H1 (cell line): ENCODE measurements around the gene KCND3. TPM values are rescaled to one million over a fixed set of nuclear protein-coding genes. Genes with fewer than 3 reads are reported as not detected.

Source experiments
- CTCF ChIA-PET: fragments of 300-600 bp; sonication (Branson Sonifier 250); formaldehyde crosslinking; loops from one replicate; lab custom pipeline; 2021; ENCODE audit not compliant: partially characterized antibody; lab: Charles Lee
- POLR2A ChIA-PET: fragments of 300-600 bp; sonication (Branson Sonifier 250); formaldehyde crosslinking; loops from one replicate; lab custom pipeline; 2021; ENCODE audit warnings: inconsistent platforms; ENCODE audit not compliant: partially characterized antibody; lab: Charles Lee
- DNase-seq, 2 experiments: peaks; one replicate each; pipeline versions ENCODE4 v3.0.0 to v3.0.0-alpha.2; 2010 to 2022; ENCODE audit warnings: low spot score in 2 of 2, low read depth in 1 of 2, mixed read lengths in 1 of 2
- FAIRE-seq: peaks from 2 replicates; lab custom pipeline; 2011; peaks lifted over from hg19 to GRCh38; lab: Jason Lieb, UNC
- H2AFZ ChIP-seq: 2 replicates; pipeline ENCODE4 v1.8.1; 2012; ENCODE audit warnings: low read length, inconsistent platforms
- H2AK5ac ChIP-seq: 2 replicates; pipeline ENCODE4 v1.6.1; 2013; ENCODE audit warnings: low read depth, low read length
- H2BK120ac ChIP-seq: replicated peaks from 2 replicates; pipeline ENCODE3; 2013; ENCODE audit warnings: low read depth, low read length, inconsistent platforms
- H2BK12ac ChIP-seq: 2 replicates; pipeline ENCODE4 v1.6.1; 2013; ENCODE audit warnings: low read depth, low read length
- H2BK15ac ChIP-seq: 2 replicates; pipeline ENCODE4 v1.6.1; 2013; ENCODE audit warnings: low read length
- H2BK20ac ChIP-seq: 2 replicates; pipeline ENCODE4 v1.6.1; 2013; ENCODE audit warnings: low read length
- H2BK5ac ChIP-seq: 2 replicates; pipeline ENCODE4 v1.6.1; 2013; ENCODE audit warnings: low read depth, low read length
- H3K14ac ChIP-seq: 2 replicates; pipeline ENCODE4 v1.6.1; 2013; ENCODE audit warnings: inconsistent platforms; ENCODE audit not compliant: insufficient read length
- H3K18ac ChIP-seq: 2 replicates; pipeline ENCODE4 v1.6.1; 2013; ENCODE audit warnings: low read length; ENCODE audit errors: extremely low read depth
- H3K23ac ChIP-seq: 2 replicates; pipeline ENCODE4 v1.6.1; 2013; ENCODE audit warnings: inconsistent platforms; ENCODE audit not compliant: insufficient read length
- H3K23me2 ChIP-seq: 2 replicates; pipeline ENCODE4 v1.6.1; 2013; ENCODE audit warnings: low read depth, low read length
- H3K27ac ChIP-seq: 2 replicates; pipeline ENCODE4 v1.6.1; 2011; ENCODE audit warnings: low read depth, low read length, inconsistent platforms
- H3K27me3 ChIP-seq, 4 experiments: replicated peaks in 1 of 4; 1 replicate in 1 of 4; 2 replicates in 3 of 4; pipeline versions ENCODE4 v1.6.1 to v1.8.1; 2011 to 2013; ENCODE audit warnings: low read length in 3 of 4, mild to moderate bottlenecking in 3 of 4, inconsistent platforms in 2 of 4, mixed read lengths in 2 of 4, moderate library complexity in 1 of 4; ENCODE audit not compliant: control insufficient read depth in 3 of 4, insufficient read depth in 3 of 4; ENCODE audit errors: extremely low read depth in 1 of 4
- H3K36me3 ChIP-seq, 4 experiments: 2 replicates each; pipeline versions ENCODE4 v1.6.1 to v1.8.1; 2011 to 2013; ENCODE audit warnings: mild to moderate bottlenecking in 4 of 4, low read length in 3 of 4, moderate library complexity in 2 of 4, control low read depth in 1 of 4, inconsistent platforms in 1 of 4; ENCODE audit not compliant: insufficient read depth in 4 of 4, control insufficient read depth in 2 of 4
- H3K4ac ChIP-seq: replicated peaks from 2 replicates; pipeline ENCODE3; 2013; ENCODE audit warnings: low read length, low read depth, mixed read lengths, inconsistent platforms; ENCODE audit not compliant: insufficient read length
- H3K4me1 ChIP-seq, 4 experiments: replicated peaks in 1 of 4; 1 replicate in 1 of 4; 2 replicates in 3 of 4; pipeline versions ENCODE4 v1.6.1 to v1.8.1; 2011 to 2013; ENCODE audit warnings: low read length in 3 of 4, inconsistent platforms in 2 of 4, mixed read lengths in 1 of 4; ENCODE audit not compliant: insufficient read depth in 4 of 4, control insufficient read depth in 3 of 4
- H3K4me2 ChIP-seq, 2 experiments: 2 replicates each; pipeline versions ENCODE4 v1.6.1 to v1.8.1; 2011 to 2013; ENCODE audit warnings: low read depth in 2 of 2, low read length in 2 of 2, control low read depth in 1 of 2, inconsistent platforms in 1 of 2, mild to moderate bottlenecking in 1 of 2; ENCODE audit not compliant: insufficient read depth in 1 of 2
- H3K4me3 ChIP-seq, 4 experiments: fragments of 200-600, 300-600 bp in 1 of 4; sonication (generic), shearing (Covaris generic), sonication (Bioruptor Twin) in 1 of 4; 2 replicates each; pipeline versions ENCODE4 v1.5.1 to v1.8.1; 2011 to 2016; ENCODE audit warnings: low read length in 4 of 4, low read depth in 3 of 4, control low read depth in 2 of 4, inconsistent platforms in 2 of 4, mild to moderate bottlenecking in 2 of 4, mixed read lengths in 1 of 4, moderate library complexity in 1 of 4; ENCODE audit not compliant: insufficient read depth in 2 of 4; ENCODE audit errors: extremely low read depth in 1 of 4
- H3K56ac ChIP-seq: replicated peaks from 2 replicates; pipeline ENCODE3; 2013; ENCODE audit warnings: low read depth, mild to moderate bottlenecking, mixed read lengths, low read length, inconsistent platforms; ENCODE audit not compliant: insufficient read length
- H3K79me1 ChIP-seq: 2 replicates; pipeline ENCODE4 v1.6.1; 2013; ENCODE audit warnings: low read depth, low read length, control low read depth
- H3K79me2 ChIP-seq, 2 experiments: 2 replicates each; pipeline versions ENCODE4 v1.6.1 to v1.8.1; 2012 to 2013; ENCODE audit warnings: low read length in 2 of 2, mild to moderate bottlenecking in 2 of 2, inconsistent platforms in 1 of 2; ENCODE audit not compliant: insufficient read depth in 2 of 2, control insufficient read depth in 1 of 2
- H3K9ac ChIP-seq, 4 experiments: replicated peaks in 1 of 4; 1 replicate in 1 of 4; 2 replicates in 3 of 4; pipeline versions ENCODE4 v1.6.1 to v1.8.1; 2011 to 2013; ENCODE audit warnings: low read depth in 3 of 4, low read length in 3 of 4, control low read depth in 2 of 4, mild to moderate bottlenecking in 2 of 4, moderate library complexity in 2 of 4, inconsistent platforms in 1 of 4; ENCODE audit errors: extremely low read depth in 1 of 4
- H3K9me3 ChIP-seq, 2 experiments: 2 replicates each; pipeline versions ENCODE4 v1.6.1 to v1.8.1; 2012 to 2013; ENCODE audit warnings: mild to moderate bottlenecking in 2 of 2, moderate library complexity in 2 of 2, control low read depth in 1 of 2, inconsistent platforms in 1 of 2, low read depth in 1 of 2, low read length in 1 of 2, mixed read lengths in 1 of 2; ENCODE audit not compliant: insufficient read depth in 2 of 2
- H4K20me1 ChIP-seq, 2 experiments: replicated peaks in 1 of 2; 2 replicates each; pipeline versions ENCODE3 to v1.8.1; 2011 to 2013; ENCODE audit warnings: inconsistent platforms in 2 of 2, low read length in 2 of 2, mild to moderate bottlenecking in 1 of 2; ENCODE audit not compliant: insufficient read depth in 2 of 2, control insufficient read depth in 1 of 2
- H4K5ac ChIP-seq: 2 replicates; pipeline ENCODE4 v1.6.1; 2013; ENCODE audit warnings: low read length, low read depth, mixed read lengths, inconsistent platforms; ENCODE audit not compliant: insufficient read length
- H4K8ac ChIP-seq: 2 replicates; pipeline ENCODE4 v1.8.0; 2013; ENCODE audit warnings: mild to moderate bottlenecking, moderate library complexity, low read length, inconsistent platforms; ENCODE audit not compliant: insufficient read depth; ENCODE audit errors: extremely low read depth
- H4K91ac ChIP-seq: replicated peaks from 2 replicates; pipeline ENCODE3; 2013; ENCODE audit warnings: low read length, mixed read lengths, inconsistent platforms; ENCODE audit not compliant: insufficient read length
- BACH1 ChIP-seq: IDR thresholded peaks from 2 replicates; pipeline ENCODE4 v1.6.1; 2012; ENCODE audit warnings: low read length, improper control_type of control experiment
- E2F6 ChIP-seq: IDR thresholded peaks from 2 replicates; pipeline ENCODE4 v1.6.1; 2012; ENCODE audit warnings: inconsistent platforms
- JUN ChIP-seq: IDR thresholded peaks from 2 replicates; pipeline ENCODE4 v1.6.1; 2011; ENCODE audit warnings: low read depth, mild to moderate bottlenecking, improper control_type of control experiment, low read length
- KDM5A ChIP-seq: fragments of 200-600 bp; IDR thresholded peaks from 2 replicates; pipeline ENCODE4 v1.7.1; 2012; ENCODE audit warnings: mild to moderate bottlenecking, low read length, inconsistent platforms, mixed read lengths
- SP2 ChIP-seq: IDR thresholded peaks from 2 replicates; pipeline ENCODE4 v1.6.1; 2012; ENCODE audit warnings: mild to moderate bottlenecking, low read length, inconsistent platforms
- WGBS, 2 experiments: shearing (Covaris generic) in 1 of 2; methylation state at CpG; one replicate each; pipeline versions ENCODE4 v1.1.6 to v1.1.7; 2013 to 2015; ENCODE audit warnings: low lambda C conversion rate in 2 of 2, mixed read lengths in 2 of 2, inconsistent platforms in 1 of 2, low coverage in 1 of 2, missing lambda C conversion rate in 1 of 2; ENCODE audit not compliant: insufficient replicate concordance in 2 of 2, insufficient coverage in 1 of 2, insufficient read length in 1 of 2; ENCODE audit errors: extremely low coverage in 1 of 2, missing lambda C conversion rate in 1 of 2; 5-methylcytosine and 5-hydroxymethylcytosine counted together
- polyA plus RNA-seq, 7 experiments: library from polyadenylated mRNA; depleted of rRNA in 3 of 7; stranded (reverse) in 5 of 7; unstranded in 2 of 7; fragments of >200 nt in 5 of 7; fragments of 200-250 nt in 2 of 7; gene quantifications; 1 replicate in 5 of 7; 2 replicates in 1 of 7; 4 replicates in 1 of 7; pipeline versions ENCODE4 v1.2.1 to v1.2.3, GENCODE V29; 2011 to 2013; ENCODE audit warnings: missing spikeins in 2 of 7, mixed read lengths in 2 of 7
- total RNA-seq: library from RNA; stranded (reverse); fragmentation: NEBNext Ultra II Directional; extraction: Animal tissue kit (Norgen Biotek cat#: 25700); gene quantifications from 2 replicates; pipeline ENCODE4 v1.2.1, GENCODE V29; 2021

Gene KCND3
- total and polyA plus RNA-seq, 2 of the 8 experiments (the other 6 are each of a cell fraction or from before 2014, with no cell fraction given), result 0.14 to 0.48 TPM

GRCh38 chr1:111921948-111922347, 67.5 kb downstream of the KCND3 start:
- H3K27ac ChIP-seq, result no peak overlapping the region
- H4K91ac ChIP-seq, result no peak overlapping the region
- no peak overlapping the region for H3K23ac ChIP-seq
- H3K23me2 ChIP-seq, result no peaks in the 10 kb centered on the region; the same call in 1 of the 2 replicates
- no peaks in the 10 kb centered on the region for H3K27me3 ChIP-seq
- no peaks in the 10 kb centered on the region for H3K9me3 ChIP-seq
- H3K79me2 ChIP-seq, result no peaks in the 10 kb centered on the region
- H4K8ac ChIP-seq, result no peak overlapping the region
- 84% methylated on average over 6 of the region's 6 CpGs; no CpG with 5 or more reads in 1 of the 2 experiments for WGBS, 2 experiments
- no peaks in the 10 kb centered on the region; a peak in 1 of 7 replicates for H3K4me1 ChIP-seq
- no peak overlapping the region for H2BK15ac ChIP-seq
- TF ChIP-seq BACH1 (no peak), SP2 (no peak), KDM5A (no peak), JUN (no peak), E2F6 (no peak)
- H2BK120ac ChIP-seq, result no peak overlapping the region
- H2BK5ac ChIP-seq, result no peak overlapping the region
- no peak overlapping the region for H4K5ac ChIP-seq
- DNase-seq (no peak), FAIRE-seq (no peak)
- no peak overlapping the region for H2BK20ac ChIP-seq
- ChIA-PET CTCF (interaction anchor here (0.8 to 1.9 kb wide), 4 partner anchors 16 to 214 kb away, joined by 3 to 5 read pairs (median 4); no protein-coding TSS in a partner anchor), POLR2A (no interaction called here)
- H2AK5ac ChIP-seq, result no peak overlapping the region
- no peak overlapping the region for H2BK12ac ChIP-seq
- H3K56ac ChIP-seq, result no peak overlapping the region
- no peak overlapping the region for H3K18ac ChIP-seq
- H3K14ac ChIP-seq, result no peak overlapping the region
- no peak overlapping the region for H3K4ac ChIP-seq
- no peak overlapping the region for H3K4me3 ChIP-seq
- H2AFZ ChIP-seq, result no peak overlapping the region
- no peaks in the 10 kb centered on the region for H4K20me1 ChIP-seq
- no peaks in the 10 kb centered on the region for H3K79me1 ChIP-seq
- no peak overlapping the region for H3K9ac ChIP-seq
- no peaks in the 10 kb centered on the region for H3K36me3 ChIP-seq
- H3K4me2 ChIP-seq, result no peak overlapping the region
